ENCODE results near the gene KIAA1210.
A peak's percentile ranks its signal among the peaks of the same experiment; 100 is the strongest.
"Not testable (repeated sequence)": the region's sequence is repeated elsewhere in the genome, so short reads cannot be mapped to it uniquely, and the experiment has no call there.

The KIAA1210 gene

DNA sequence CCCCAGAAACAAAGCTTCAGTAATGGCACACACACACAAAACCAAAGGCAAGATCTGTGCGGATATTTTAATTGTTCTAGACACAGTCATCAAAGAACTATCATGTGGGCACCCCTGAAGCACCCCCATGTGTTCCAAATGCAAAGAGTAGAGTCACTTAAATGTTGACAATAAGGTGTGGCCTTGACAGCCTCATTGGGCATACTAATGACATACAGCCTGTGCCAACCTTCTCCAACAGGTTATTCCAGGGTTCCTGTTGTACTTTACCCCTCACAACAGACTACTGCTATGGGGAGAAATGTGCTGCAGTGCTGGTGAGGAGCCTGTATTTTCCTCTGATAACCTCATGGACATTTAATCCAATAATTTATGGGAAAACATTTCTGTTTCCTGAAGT, 84.6 kb downstream of the KIAA1210 start:
- Histone ChIP-seq H3K4me3 (no peak overlapping the region), H3K27ac (no peak overlapping the region)

DNA sequence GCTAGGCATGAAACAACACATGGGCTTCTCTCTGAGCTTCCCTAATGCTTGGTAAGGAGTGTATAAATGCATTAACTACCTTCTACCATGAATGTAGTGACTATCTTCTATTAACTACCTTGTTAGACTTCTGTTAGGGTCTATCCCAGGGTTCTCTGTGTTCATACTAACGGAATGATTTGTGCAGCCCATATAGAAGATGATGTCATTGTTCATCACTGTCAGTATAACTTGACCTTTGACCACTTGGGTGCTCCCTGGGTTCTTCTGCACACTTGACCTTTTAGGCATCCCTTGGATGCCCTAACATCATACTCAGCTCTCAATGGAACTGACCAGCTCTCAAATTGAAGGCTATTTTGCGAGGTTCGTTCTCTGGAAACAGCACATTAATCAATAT, 85.6 kb downstream of the KIAA1210 start:
- Histone ChIP-seq H3K27ac (no peak overlapping the region), H3K4me3 (no peak overlapping the region)

DNA sequence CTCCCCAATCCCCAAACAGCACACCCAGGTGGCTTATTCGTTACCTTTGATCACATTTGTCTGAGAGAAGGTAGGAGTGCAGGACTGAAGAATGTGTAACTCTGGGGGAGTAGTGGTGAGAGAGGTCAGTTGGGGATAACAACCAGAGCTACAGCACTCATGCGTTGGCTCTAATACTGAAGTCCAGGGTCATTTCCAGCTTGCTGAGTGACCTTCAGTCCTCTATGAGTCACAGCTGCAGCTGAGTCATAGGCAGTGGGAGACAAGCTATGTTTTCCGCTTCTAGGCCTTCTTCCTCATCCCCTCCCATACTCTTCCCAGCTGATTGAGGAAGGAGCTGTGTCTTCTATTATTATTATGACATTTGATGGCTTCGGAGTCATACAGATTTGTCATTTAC, 86.4 kb downstream of the KIAA1210 start:
- no peak overlapping the region for H3K4me3 ChIP-seq
- peak overlapping the region in 1 of 21 experiments; percentile 13 for H3K27ac ChIP-seq

DNA sequence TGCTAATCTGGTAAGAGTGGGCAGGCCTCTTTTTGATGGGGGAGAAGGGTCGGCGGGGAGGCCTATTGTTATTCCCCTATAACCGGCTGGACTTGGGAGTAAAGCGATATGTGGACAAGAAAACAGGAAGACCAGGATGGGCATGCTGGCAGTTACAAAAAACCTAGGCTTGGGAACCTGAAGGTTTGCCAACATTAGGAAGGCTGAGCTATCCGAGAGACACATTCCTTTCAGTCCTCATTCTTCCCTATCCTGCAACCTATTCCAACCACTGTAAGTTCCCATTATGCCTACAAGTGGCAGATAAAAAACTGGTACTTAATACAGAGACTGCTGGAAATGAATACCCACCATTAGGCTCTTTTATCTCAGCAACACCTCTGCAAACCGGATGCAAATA, 87.2 kb downstream of the KIAA1210 start:
- peak overlapping the region in 1 of 21 experiments; percentile 32 for H3K27ac ChIP-seq

DNA sequence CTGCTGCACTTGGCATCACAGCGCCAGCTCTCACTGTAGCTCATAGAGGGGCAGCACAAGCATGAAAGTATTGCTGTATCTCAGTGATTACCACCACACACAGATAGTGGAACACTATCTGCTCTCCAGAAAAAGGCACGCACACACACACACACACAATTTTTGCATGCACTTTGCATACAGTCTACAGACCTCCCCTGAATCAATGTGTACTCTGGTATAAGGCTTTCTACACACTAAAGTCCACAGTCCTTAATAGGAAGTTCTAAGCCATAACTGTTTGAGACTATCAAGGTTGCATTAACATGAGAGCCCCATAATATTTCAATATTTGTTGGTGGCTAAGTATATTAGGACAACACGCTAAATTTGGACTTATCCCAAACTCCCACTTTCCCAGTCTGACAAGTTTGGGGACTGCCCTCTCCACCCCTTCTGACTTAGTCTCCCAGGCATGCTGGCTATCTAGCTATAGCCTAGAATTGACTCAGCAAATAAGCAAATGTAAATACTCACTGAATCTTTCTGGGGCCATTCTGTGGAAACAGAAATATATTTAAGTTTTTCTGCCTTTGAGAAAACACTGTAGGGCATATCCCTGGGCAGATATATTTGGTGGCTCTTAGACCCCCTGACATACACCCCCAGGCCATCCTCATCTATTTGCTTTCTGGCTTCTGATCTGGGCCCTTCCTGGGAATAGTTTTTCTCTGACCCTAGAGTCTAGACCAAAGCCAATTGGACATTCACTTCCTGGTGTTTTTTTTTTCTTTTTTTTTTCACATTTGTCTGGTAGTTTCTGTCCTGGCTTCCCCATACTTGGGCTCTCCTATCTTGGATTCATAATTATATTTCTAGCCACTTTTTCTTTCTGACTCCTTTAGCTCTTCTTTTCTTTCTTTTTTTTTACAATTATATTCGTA, 91.2 kb downstream of the KIAA1210 start:
- H3K27ac ChIP-seq = no peak overlapping the region
- H3K4me3 ChIP-seq = no peak overlapping the region

More for the DNA sequence above, 87.2 kb downstream of the KIAA1210 start:
- no peak overlapping the region for H3K4me3 ChIP-seq

DNA sequence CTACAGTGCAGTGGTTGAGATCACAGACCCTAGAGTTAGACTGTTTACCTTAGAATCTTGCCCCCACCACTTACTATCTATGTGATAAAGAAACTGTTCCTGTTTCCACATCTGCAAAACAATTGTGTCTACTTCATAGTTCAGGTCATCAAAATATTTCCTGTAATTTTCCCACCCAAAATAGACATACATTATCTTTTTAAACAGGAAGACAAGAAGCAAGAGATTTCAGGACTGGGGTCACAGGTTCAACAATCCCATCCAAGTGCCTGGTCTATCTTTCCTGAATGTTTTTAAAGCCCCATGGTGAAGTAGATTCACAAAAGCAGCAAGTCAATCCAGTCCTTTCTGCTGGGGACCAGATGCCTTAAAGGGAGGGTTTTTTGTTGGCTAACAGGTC, 96.6 kb downstream of the KIAA1210 start:
- no peak overlapping the region for H3K27ac ChIP-seq
- H3K4me3 ChIP-seq = no peak overlapping the region

DNA sequence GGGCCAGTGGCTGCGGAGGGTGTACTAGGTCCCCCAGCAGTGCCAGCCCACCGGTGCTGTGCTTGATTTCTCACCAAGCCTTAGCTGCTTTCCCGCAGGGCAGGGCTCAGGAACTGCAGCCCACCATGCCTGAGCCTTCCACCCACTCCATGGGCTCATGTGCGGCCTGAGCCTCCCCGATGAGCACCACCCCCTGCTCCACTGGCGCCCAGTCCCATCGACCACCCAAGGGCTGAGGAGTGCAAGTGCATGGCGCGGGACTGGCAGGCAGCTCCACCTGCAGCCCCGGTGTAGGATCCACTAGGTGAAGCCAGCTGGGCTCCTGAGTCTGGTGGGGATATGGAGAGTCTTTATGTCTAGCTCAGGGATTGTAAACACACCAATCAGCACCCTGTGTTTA, 98.0 kb downstream of the KIAA1210 start:
- H3K27ac ChIP-seq, H3K4me3 ChIP-seq: not testable (repeated sequence)

DNA sequence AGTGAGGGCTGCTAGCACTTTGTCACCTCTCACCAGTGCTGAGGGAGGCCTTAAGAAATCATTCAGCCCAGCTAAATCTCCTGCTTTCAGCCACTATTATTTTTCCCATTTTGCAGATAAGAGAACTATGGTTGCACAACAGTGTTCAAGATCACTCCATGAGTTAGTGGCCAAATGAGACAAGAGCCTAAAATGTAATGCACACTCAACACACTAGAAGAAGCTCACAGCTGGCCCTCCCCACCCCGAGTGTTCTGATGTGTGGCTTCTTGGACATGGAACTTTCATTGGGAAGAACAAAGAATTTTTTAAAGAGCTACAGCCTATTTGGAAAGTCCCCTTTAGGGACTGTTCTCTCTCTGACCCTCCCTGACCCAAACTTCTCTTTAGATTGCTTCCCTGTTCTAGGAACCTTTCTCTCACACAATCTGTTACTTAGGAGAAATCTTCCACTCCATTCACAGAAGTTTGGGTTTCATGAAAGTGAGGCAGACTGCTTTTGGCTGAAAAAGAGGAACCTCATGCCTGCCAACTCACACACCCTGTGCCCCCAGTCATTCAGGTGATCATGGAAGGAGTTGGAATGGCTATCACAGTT, 98.8 kb downstream of the KIAA1210 start:
- no peak overlapping the region for H3K27ac ChIP-seq
- no peak overlapping the region for H3K4me3 ChIP-seq
